ENCODE measurements around the gene ADCY7.

The ADCY7 gene

GRCh38 chr16:50282955-50283631, 16.7 kb downstream of the ADCY7 start:
- H3K4me3 ChIP-seq (ENCODE audit: low read depth, low read length), result no peak overlapping the region
- TF ChIP-seq CTCF (IDR thresholded peaks at IDR 0.05; ENCODE audit: borderline replicate concordance, insufficient read depth, low read depth, low read length), result no peak

GRCh38 chr16:50284131-50284911, 18.0 kb downstream of the ADCY7 start:
- TF ChIP-seq CTCF (IDR thresholded peaks at IDR 0.05; ENCODE audit: borderline replicate concordance, insufficient read depth, low read depth, low read length), result no peak
- no peak overlapping the region for H3K4me3 ChIP-seq (ENCODE audit: low read depth, low read length)

GRCh38 chr16:50285406-50286003, 19.2 kb downstream of the ADCY7 start:
- TF ChIP-seq CTCF (IDR thresholded peaks at IDR 0.05; ENCODE audit: borderline replicate concordance, insufficient read depth, low read depth, low read length), result no peak
- no peak overlapping the region for H3K4me3 ChIP-seq (ENCODE audit: low read depth, low read length)

- H3K4me3 ChIP-seq (ENCODE audit: low read depth, low read length), result no peak overlapping the region
- no peak for TF ChIP-seq CTCF (IDR thresholded peaks at IDR 0.05; ENCODE audit: borderline replicate concordance, insufficient read depth, low read depth, low read length)
These were observed 20.3 kb downstream of the ADCY7 start for GRCh38 chr16:50286681-50287080.

- no peak for TF ChIP-seq CTCF (IDR thresholded peaks at IDR 0.05; ENCODE audit: borderline replicate concordance, insufficient read depth, low read depth, low read length)
- H3K4me3 ChIP-seq (ENCODE audit: low read depth, low read length), result no peak overlapping the region
These were observed 21.7 kb downstream of the ADCY7 start for GRCh38 chr16:50288026-50288425.

GRCh38 chr16:50288920-50289319, 22.6 kb downstream of the ADCY7 start:
- no peak overlapping the region for H3K4me3 ChIP-seq (ENCODE audit: low read depth, low read length)
- TF ChIP-seq CTCF (IDR thresholded peaks at IDR 0.05; ENCODE audit: borderline replicate concordance, insufficient read depth, low read depth, low read length), result no peak

Data from GM12875 (cell line).